ENCODE results near the gene CDHR4.

The CDHR4 gene

GRCh38 chr3:49794926-49795905 is 4.5 kb downstream of the CDHR4 start:
- no peak for TF ChIP-seq CTCF (IDR thresholded peaks at IDR 0.05; ENCODE audit: low read length)
- TF ChIP-seq EZH2 (IDR thresholded peaks at IDR 0.05; ENCODE audit: borderline replicate concordance, low read length): no peak
- Histone ChIP-seq H3K4me3 (ENCODE audit: low read depth, low read length, poor library complexity, severe bottlenecking) (no peak overlapping the region), H3K4me2 (ENCODE audit: low read length) (no peak overlapping the region), H2AFZ (ENCODE audit: low read length) (no peak overlapping the region), H3K27ac (ENCODE audit: low read depth, low read length, poor library complexity, severe bottlenecking) (no peak overlapping the region), H3F3A (ENCODE audit: insufficient read depth, low read length) (no peaks in the 10 kb centered on the region), H3K9me3 (ENCODE audit: low read length) (no peaks in the 10 kb centered on the region), H3K4me1 (ENCODE audit: insufficient read depth, low read length, severe bottlenecking) (no peaks in the 10 kb centered on the region), H3K36me3 (ENCODE audit: insufficient read depth, low read length) (no peaks in the 10 kb centered on the region), H4K20me1 (ENCODE audit: insufficient read depth, low read length) (no peaks in the 10 kb centered on the region), H3K9me2 (ENCODE audit: low read depth, low read length) (no peaks in the 10 kb centered on the region), H3K9ac (ENCODE audit: low read length) (no peak overlapping the region), H3K79me2 (ENCODE audit: insufficient read depth, low read length) (no peaks in the 10 kb centered on the region), H3K27me3 (ENCODE audit: insufficient read depth, low read length) (no peaks in the 10 kb centered on the region; the same call in 1 of the 2 replicates)

- no peaks in the 10 kb centered on the region for H3K36me3 ChIP-seq (ENCODE audit: insufficient read depth, low read length)
These were observed 5.2 kb downstream of the CDHR4 start for GRCh38 chr3:49794431-49794830.

GRCh38 chr3:49793486-49794085 is 6.1 kb downstream of the CDHR4 start:
- Histone ChIP-seq H3K36me3 (ENCODE audit: insufficient read depth, low read length) (no peaks in the 10 kb centered on the region), H3K9ac (ENCODE audit: low read length) (no peak overlapping the region), H3K4me2 (ENCODE audit: low read length) (no peak overlapping the region), H3K27ac (ENCODE audit: low read depth, low read length, poor library complexity, severe bottlenecking) (no peak overlapping the region), H3K9me2 (ENCODE audit: low read depth, low read length) (no peaks in the 10 kb centered on the region), H3K27me3 (ENCODE audit: insufficient read depth, low read length) (no peaks in the 10 kb centered on the region; the same call in 1 of the 2 replicates), H4K20me1 (ENCODE audit: insufficient read depth, low read length) (no peaks in the 10 kb centered on the region), H3F3A (ENCODE audit: insufficient read depth, low read length) (no peaks in the 10 kb centered on the region), H2AFZ (ENCODE audit: low read length) (no peak overlapping the region), H3K79me2 (ENCODE audit: insufficient read depth, low read length) (no peaks in the 10 kb centered on the region), H3K4me3 (ENCODE audit: low read depth, low read length, poor library complexity, severe bottlenecking) (no peak overlapping the region), H3K4me1 (ENCODE audit: insufficient read depth, low read length, severe bottlenecking) (peaks cover 7% of the 10 kb centered on the region), H3K9me3 (ENCODE audit: low read length) (no peaks in the 10 kb centered on the region)
- TF ChIP-seq CTCF (IDR thresholded peaks at IDR 0.05; ENCODE audit: low read length): no peak

More at GRCh38 chr3:49794431-49794830, 5.2 kb downstream of the CDHR4 start:
- Histone ChIP-seq H3K9me3 (ENCODE audit: low read length) (no peaks in the 10 kb centered on the region), H3K9ac (ENCODE audit: low read length) (no peak overlapping the region), H3K9me2 (ENCODE audit: low read depth, low read length) (no peaks in the 10 kb centered on the region), H3K4me2 (ENCODE audit: low read length) (no peak overlapping the region), H3K27me3 (ENCODE audit: insufficient read depth, low read length) (no peaks in the 10 kb centered on the region; the same call in 1 of the 2 replicates), H3K79me2 (ENCODE audit: insufficient read depth, low read length) (no peaks in the 10 kb centered on the region), H3K4me3 (ENCODE audit: low read depth, low read length, poor library complexity, severe bottlenecking) (no peak overlapping the region), H3F3A (ENCODE audit: insufficient read depth, low read length) (no peaks in the 10 kb centered on the region), H3K4me1 (ENCODE audit: insufficient read depth, low read length, severe bottlenecking) (peaks cover 6% of the 10 kb centered on the region), H4K20me1 (ENCODE audit: insufficient read depth, low read length) (no peaks in the 10 kb centered on the region), H2AFZ (ENCODE audit: low read length) (no peak overlapping the region), H3K27ac (ENCODE audit: low read depth, low read length, poor library complexity, severe bottlenecking) (no peak overlapping the region)
- TF ChIP-seq EZH2 (IDR thresholded peaks at IDR 0.05; ENCODE audit: borderline replicate concordance, low read length) (no peak), CTCF (IDR thresholded peaks at IDR 0.05; ENCODE audit: low read length) (no peak)
